BJ (cell line): ENCODE measurements around the gene CAMSAP1. TPM values are rescaled to one million over a fixed set of nuclear protein-coding genes. Genes with fewer than 3 reads are reported as not detected.

ENCODE experiments used
- CTCF ChIA-PET: fragments of 350-600 bp; formaldehyde crosslinking; extraction: SDS; loops from one replicate; lab custom pipeline; 2021; ENCODE audit warnings: antibody characterized with exemption, inconsistent platforms; lab: Yijun Ruan, JAX
- POLR2A ChIA-PET: fragments of 300-600 bp; sonication (Branson Sonifier 250); formaldehyde crosslinking; extraction: SDS; loops from one replicate; lab custom pipeline; 2021; ENCODE audit warnings: antibody characterized with exemption; lab: Charles Lee
- DNase-seq: peaks from one replicate; pipeline ENCODE4 v3.0.0-alpha.2; 2011; ENCODE audit warnings: low read depth
- H3K27me3 ChIP-seq: 2 replicates; pipeline ENCODE4 v1.6.0; 2011; ENCODE audit warnings: low read length; ENCODE audit not compliant: control insufficient read depth, insufficient read depth
- H3K36me3 ChIP-seq: 2 replicates; pipeline ENCODE4 v1.5.1; 2011; ENCODE audit warnings: low read length; ENCODE audit not compliant: control insufficient read depth, insufficient read depth
- H3K4me3 ChIP-seq: 2 replicates; pipeline ENCODE4 v1.5.1; 2011; ENCODE audit warnings: low read depth, mild to moderate bottlenecking, control low read depth, low read length
- polyA plus RNA-seq: library from polyadenylated mRNA; depleted of rRNA; stranded (reverse); fragments of >200 nt; gene quantifications from 2 replicates; pipeline ENCODE4 v1.2.3, GENCODE V29; 2011
- TF ChIP-seq, protein P1 (sequence below): IDR thresholded peaks from 2 replicates; pipeline ENCODE4 v1.5.1; 2011; ENCODE audit warnings: low read depth, mild to moderate bottlenecking, control low read depth, inconsistent platforms, low read length, moderate library complexity; ENCODE audit not compliant: insufficient read depth

CAMSAP1 gene
- polyA plus RNA-seq, 1 experiment = 4.1 TPM

DNA sequence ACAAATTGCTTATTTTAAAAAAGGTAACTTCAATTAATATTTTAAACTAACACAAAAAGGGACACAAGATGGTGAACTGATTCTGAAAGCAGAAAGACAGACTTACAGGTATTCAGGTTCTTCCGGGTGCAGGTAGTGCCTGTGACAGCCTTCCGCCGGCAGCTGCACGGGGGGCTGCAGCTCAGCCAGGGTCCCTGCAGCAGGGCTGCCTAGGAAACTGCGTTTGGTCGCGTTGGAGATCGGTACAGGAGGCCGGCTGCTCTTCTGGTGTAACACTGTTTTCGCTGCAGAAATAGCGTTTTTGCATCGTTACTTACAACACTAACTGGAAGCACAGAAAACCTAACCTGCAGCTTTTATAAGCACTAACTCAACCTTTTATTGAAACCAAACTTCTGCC, 80.0 kb downstream of the CAMSAP1 start:
- DNase-seq = no peak
- TF ChIP-seq, protein P1, sequence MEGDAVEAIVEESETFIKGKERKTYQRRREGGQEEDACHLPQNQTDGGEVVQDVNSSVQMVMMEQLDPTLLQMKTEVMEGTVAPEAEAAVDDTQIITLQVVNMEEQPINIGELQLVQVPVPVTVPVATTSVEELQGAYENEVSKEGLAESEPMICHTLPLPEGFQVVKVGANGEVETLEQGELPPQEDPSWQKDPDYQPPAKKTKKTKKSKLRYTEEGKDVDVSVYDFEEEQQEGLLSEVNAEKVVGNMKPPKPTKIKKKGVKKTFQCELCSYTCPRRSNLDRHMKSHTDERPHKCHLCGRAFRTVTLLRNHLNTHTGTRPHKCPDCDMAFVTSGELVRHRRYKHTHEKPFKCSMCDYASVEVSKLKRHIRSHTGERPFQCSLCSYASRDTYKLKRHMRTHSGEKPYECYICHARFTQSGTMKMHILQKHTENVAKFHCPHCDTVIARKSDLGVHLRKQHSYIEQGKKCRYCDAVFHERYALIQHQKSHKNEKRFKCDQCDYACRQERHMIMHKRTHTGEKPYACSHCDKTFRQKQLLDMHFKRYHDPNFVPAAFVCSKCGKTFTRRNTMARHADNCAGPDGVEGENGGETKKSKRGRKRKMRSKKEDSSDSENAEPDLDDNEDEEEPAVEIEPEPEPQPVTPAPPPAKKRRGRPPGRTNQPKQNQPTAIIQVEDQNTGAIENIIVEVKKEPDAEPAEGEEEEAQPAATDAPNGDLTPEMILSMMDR = no peak
- POLR2A ChIA-PET = no interaction called here

DNA sequence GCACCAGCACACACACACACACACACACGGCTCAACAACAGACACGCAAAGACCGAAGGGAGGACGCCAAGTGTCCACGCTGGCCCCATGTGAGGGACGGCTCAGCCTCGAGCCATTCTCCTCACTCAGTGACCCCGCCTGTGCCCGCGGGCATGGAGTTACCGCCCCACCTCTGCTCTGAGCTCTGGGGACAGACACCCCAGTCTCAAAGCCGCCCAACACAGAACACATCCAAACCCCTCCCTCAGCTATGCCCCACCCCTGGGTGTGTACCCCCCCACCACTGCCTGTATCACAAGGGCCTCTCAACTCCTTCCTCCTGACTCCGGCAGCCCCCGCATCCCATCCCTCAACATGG, 81.2 kb downstream of the CAMSAP1 start:
- H3K36me3 ChIP-seq = peaks cover 17% of the 10 kb centered on the region
- CTCF ChIA-PET = no interaction called here
- POLR2A ChIA-PET = no interaction called here
- DNase-seq = no peak
- H3K4me3 ChIP-seq = no peak overlapping the region
- H3K27me3 ChIP-seq = no peaks in the 10 kb centered on the region
- TF ChIP-seq, protein P1 = no peak

More for the DNA sequence above, 80.0 kb downstream of the CAMSAP1 start:
- H3K36me3 ChIP-seq = peaks cover 9% of the 10 kb centered on the region
- CTCF ChIA-PET = no interaction called here
- no peaks in the 10 kb centered on the region for H3K27me3 ChIP-seq
- no peak overlapping the region for H3K4me3 ChIP-seq

DNA sequence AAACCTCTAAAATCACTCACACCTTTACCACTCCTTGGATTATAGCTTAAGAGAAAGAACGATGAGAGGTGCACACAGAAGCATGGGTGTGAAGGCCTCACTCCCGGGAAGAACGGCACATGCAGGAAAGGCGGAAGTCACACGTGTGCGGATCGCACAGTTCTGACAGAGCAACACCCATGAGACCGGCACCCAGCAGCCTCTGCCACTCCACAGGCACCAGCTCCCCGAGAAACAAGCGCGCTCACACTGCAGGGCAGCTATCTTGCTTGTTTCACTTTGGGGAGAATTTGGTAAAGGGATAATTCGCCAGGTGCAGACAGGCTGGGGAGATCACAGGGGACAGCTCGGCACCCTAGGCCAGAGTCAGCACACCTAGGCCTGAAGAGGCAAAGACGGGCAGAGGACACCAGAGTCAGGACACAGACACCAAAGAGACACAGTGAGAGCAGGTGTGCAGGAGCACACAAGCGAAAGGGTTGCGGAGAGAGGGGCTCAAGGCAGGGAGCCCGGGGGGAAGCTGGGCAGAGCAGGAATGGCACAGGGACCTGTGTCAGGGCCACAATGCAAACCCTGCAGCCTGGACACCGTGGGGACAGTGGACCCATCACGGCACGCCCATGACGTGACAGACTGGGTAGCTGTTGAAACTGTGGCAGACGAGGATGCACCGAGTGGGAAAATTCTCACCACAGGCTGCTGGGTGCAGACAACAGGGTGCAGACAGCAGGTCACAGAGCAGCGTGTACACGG, 81.7 kb downstream of the CAMSAP1 start:
- ChIA-PET POLR2A (no interaction called here), CTCF (interaction anchor here (1.1 kb wide), 1 partner anchor 14 kb away, joined by 3 read pairs; no protein-coding TSS in a partner anchor)
- H3K27me3 ChIP-seq = no peaks in the 10 kb centered on the region
- peaks cover 21% of the 10 kb centered on the region for H3K36me3 ChIP-seq
- no peak overlapping the region for H3K4me3 ChIP-seq
- TF ChIP-seq, protein P1 = no peak
- no peak for DNase-seq

DNA sequence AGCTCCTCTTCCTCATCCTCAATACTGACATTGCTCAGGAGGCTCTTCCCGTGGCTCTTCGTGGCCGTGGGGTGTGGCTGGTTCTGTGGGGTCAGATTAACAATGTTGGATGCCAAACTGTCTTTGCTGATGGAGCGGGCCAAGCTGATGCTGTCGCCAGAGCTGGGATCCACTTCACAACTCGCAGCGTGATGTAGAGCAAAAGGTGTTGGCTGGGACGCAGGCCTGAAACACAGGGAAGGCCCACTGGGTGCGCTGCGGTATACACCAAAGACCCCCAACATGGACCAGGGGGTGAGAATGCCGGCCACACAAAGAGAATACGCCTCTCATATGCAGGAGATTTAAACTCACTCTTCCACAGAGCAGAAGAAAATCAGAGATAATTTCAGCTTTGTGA, 84.3 kb downstream of the CAMSAP1 start:
- ChIA-PET CTCF (interaction anchor here (0.9 kb wide), 1 partner anchor 25 kb away, joined by 4 read pairs; no protein-coding TSS in a partner anchor), POLR2A (no interaction called here)
- Histone ChIP-seq H3K4me3 (no peak overlapping the region), H3K27me3 (no peaks in the 10 kb centered on the region), H3K36me3 (peaks cover 28% of the 10 kb centered on the region)
- DNase-seq = no peak
- TF ChIP-seq, protein P1 = no peak

DNA sequence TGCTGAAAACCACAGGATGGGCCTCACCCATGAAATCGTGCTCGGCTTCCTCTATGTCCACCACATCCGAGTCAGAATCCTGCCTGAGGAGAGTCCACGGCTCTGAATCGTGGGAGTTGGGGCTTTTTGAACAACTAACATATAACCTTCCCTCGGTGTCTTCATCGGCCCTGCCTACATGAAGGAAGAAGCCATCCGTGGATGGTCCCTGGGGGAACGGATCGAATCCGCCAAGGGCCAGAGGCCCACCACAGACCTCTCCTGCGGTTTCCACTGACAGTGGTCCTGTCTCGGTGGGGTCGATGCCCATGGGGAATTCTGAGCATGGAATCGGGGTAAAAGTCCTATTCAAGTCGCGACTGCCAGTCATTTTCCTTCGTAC, 85.0 kb downstream of the CAMSAP1 start:
- ChIA-PET CTCF (interaction anchor here (0.9 kb wide), 1 partner anchor 24 kb away, joined by 4 read pairs; no protein-coding TSS in a partner anchor), POLR2A (no interaction called here)
- Histone ChIP-seq H3K36me3 (peaks cover 33% of the 10 kb centered on the region), H3K27me3 (no peaks in the 10 kb centered on the region), H3K4me3 (no peak overlapping the region)
- DNase-seq = no peak
- TF ChIP-seq, protein P1 = no peak
